ENCODE measurements around the gene GRIK4.
A peak's percentile ranks its signal among the peaks of the same experiment; 100 is the strongest.

Gene GRIK4

GRCh38 chr11:120652705-120653335 lies 141.3 kb downstream of the GRIK4 start:
- DNase-seq (ENCODE audit: low read depth in 1 of 2, low spot score in 1 of 2): no peak
- H3K27me3 ChIP-seq (ENCODE audit: insufficient read depth, poor library complexity, severe bottlenecking): no peaks in the 10 kb centered on the region
- H3K4me3 ChIP-seq (replicated peaks; ENCODE audit: insufficient read depth, low read length): no peak overlapping the region
- no peak overlapping the region for H3K27ac ChIP-seq (replicated peaks)
- TF ChIP-seq, protein P1, sequence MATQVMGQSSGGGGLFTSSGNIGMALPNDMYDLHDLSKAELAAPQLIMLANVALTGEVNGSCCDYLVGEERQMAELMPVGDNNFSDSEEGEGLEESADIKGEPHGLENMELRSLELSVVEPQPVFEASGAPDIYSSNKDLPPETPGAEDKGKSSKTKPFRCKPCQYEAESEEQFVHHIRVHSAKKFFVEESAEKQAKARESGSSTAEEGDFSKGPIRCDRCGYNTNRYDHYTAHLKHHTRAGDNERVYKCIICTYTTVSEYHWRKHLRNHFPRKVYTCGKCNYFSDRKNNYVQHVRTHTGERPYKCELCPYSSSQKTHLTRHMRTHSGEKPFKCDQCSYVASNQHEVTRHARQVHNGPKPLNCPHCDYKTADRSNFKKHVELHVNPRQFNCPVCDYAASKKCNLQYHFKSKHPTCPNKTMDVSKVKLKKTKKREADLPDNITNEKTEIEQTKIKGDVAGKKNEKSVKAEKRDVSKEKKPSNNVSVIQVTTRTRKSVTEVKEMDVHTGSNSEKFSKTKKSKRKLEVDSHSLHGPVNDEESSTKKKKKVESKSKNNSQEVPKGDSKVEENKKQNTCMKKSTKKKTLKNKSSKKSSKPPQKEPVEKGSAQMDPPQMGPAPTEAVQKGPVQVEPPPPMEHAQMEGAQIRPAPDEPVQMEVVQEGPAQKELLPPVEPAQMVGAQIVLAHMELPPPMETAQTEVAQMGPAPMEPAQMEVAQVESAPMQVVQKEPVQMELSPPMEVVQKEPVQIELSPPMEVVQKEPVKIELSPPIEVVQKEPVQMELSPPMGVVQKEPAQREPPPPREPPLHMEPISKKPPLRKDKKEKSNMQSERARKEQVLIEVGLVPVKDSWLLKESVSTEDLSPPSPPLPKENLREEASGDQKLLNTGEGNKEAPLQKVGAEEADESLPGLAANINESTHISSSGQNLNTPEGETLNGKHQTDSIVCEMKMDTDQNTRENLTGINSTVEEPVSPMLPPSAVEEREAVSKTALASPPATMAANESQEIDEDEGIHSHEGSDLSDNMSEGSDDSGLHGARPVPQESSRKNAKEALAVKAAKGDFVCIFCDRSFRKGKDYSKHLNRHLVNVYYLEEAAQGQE (IDR thresholded peaks at IDR 0.05; ENCODE audit: insufficient replicate concordance, low read depth): peak; percentile 94
- no peak for TF ChIP-seq GABPA (IDR thresholded peaks at IDR 0.05; ENCODE audit: low read depth)
- TF ChIP-seq SPI1 (IDR thresholded peaks at IDR 0.05; ENCODE audit: borderline replicate concordance, low read depth): no peak
- no peak for TF ChIP-seq CTCF (IDR thresholded peaks at IDR 0.05; ENCODE audit: insufficient read depth, low read length)

- Histone ChIP-seq H3K4me3 (replicated peaks; ENCODE audit: insufficient read depth, low read length) (no peak overlapping the region), H3K27ac (replicated peaks) (no peak overlapping the region), H3K27me3 (ENCODE audit: insufficient read depth, poor library complexity, severe bottlenecking) (no peaks in the 10 kb centered on the region)
- DNase-seq (ENCODE audit: low read depth in 1 of 2, low spot score in 1 of 2): no peak
- no peak for TF ChIP-seq SPI1 (IDR thresholded peaks at IDR 0.05; ENCODE audit: borderline replicate concordance, low read depth)
- TF ChIP-seq, protein P1 (IDR thresholded peaks at IDR 0.05; ENCODE audit: insufficient replicate concordance, low read depth): no peak
- no peak for TF ChIP-seq GABPA (IDR thresholded peaks at IDR 0.05; ENCODE audit: low read depth)
- no peak for TF ChIP-seq CTCF (IDR thresholded peaks at IDR 0.05; ENCODE audit: insufficient read depth, low read length)
- no peak for TF ChIP-seq POLR2AphosphoS5 (IDR thresholded peaks at IDR 0.05; ENCODE audit: low read depth)
Measured at GRCh38 chr11:120655589-120655988, 144.0 kb downstream of the GRIK4 start.

GRCh38 chr11:120657306-120658070 lies 145.9 kb downstream of the GRIK4 start:
- TF ChIP-seq, protein P1 (IDR thresholded peaks at IDR 0.05; ENCODE audit: insufficient replicate concordance, low read depth): no peak
- TF ChIP-seq POLR2AphosphoS5 (IDR thresholded peaks at IDR 0.05; ENCODE audit: low read depth): no peak
- TF ChIP-seq SPI1 (IDR thresholded peaks at IDR 0.05; ENCODE audit: borderline replicate concordance, low read depth): no peak
- TF ChIP-seq CTCF (IDR thresholded peaks at IDR 0.05; ENCODE audit: insufficient read depth, low read length): no peak
- TF ChIP-seq GABPA (IDR thresholded peaks at IDR 0.05; ENCODE audit: low read depth): no peak
- no peak overlapping the region for H3K4me3 ChIP-seq (replicated peaks; ENCODE audit: insufficient read depth, low read length)
- H3K27ac ChIP-seq (replicated peaks): no peak overlapping the region
- no peak for DNase-seq (ENCODE audit: low read depth in 1 of 2, low spot score in 1 of 2)
- no peaks in the 10 kb centered on the region for H3K27me3 ChIP-seq (ENCODE audit: insufficient read depth, poor library complexity, severe bottlenecking)
